NOMO-1 treated with DMSO at 0.1 percent for 48 hours (cell line): ENCODE data around the gene HAPSTR1.
"Not testable (repeated sequence)": the region's sequence is repeated elsewhere in the genome, so short reads cannot be mapped to it uniquely, and the experiment has no call there.

Source experiments
- DNase-seq: peaks from one replicate; lab custom pipeline; 2025; ENCODE audit not compliant: unreplicated experiment; lab: John Stamatoyannopoulos, UW

The HAPSTR1 gene

GRCh38 chr16:9090960-9091866 is at the start of gene HAPSTR1:
TSS of gene HAPSTR1 (plus strand) at chr16:9091644. CDS start at chr16:9092045, 401 bp downstream.
- peak; percentile 100 for DNase-seq

DNA sequence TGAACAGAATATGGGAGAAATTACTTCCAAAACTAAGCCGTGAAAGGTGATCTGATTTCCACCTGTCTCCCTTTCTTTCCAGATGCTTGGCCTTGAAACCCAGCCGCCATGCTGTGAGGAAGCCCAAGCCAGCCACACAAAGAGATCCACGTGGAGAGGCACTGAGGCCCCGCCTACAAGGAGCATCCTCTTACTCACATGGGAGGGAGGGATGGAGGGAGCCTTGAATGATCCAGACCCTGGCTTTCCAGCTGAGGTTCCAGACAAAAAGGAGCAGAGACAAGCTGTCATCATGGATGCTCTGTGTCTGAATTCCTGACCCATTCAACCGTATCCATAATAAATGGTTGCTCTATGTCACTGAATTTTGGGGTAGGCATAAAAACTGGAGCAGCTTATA is 48.9 kb upstream of the HAPSTR1 start:
- no peak for DNase-seq

DNA sequence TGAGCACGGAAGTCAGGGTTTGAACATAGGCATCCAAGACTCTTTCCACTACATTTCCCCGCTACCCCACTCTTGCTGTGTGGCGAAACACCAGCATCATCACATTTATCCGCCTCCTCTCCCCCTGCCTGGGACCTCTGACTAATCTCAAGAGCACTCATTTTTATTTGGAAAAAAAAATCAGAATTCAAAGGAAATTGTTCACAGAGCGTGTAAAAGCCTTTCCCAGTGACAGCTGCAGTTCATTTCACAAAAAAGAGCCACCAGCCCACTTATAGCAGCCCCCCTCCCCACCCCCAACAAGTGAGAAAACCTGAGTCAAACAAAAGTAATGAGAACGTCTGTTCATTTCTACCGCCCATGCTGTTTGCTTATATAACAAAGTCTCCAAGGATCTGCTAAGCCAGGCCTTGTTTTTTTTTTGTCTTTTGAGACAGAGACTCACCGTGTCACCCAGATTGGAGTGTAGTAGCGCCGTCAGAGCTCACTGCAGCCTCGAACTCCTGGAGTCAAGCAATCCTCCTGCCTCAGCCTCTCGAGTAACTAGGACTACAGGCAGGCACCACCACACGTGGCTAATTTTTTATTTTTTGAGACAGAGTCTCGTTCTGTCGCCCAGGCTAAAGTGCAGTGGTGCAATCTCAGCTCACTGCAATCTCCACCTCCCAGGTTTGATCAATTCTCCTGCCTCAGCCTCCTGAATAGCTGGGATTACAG is 48.3 kb upstream of the HAPSTR1 start:
- DNase-seq = no peak

DNA sequence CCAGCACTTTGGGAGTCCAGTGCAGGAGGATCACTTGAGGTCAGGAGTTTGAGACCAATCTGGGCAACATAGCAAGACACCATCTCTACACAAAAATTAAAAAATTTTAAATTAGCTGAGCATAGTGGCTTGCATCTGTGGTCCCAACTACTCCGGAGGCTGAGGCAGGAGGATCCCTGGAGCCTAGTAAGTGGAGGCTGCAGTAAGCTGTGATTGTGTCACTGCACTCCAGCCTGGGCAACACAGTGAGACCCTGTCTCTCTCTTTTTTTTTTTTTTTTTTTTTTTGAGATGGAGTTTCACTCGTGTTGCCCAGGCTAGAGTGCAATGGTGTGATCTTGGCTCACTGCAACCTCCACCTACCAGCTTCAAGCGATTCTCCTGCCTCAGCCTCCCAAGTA is 45.9 kb upstream of the HAPSTR1 start:
- DNase-seq = not testable (repeated sequence)

- DNase-seq = no peak
These were observed 44.8 kb upstream of the HAPSTR1 start for GRCh38 chr16:9046667-9047055.

DNA sequence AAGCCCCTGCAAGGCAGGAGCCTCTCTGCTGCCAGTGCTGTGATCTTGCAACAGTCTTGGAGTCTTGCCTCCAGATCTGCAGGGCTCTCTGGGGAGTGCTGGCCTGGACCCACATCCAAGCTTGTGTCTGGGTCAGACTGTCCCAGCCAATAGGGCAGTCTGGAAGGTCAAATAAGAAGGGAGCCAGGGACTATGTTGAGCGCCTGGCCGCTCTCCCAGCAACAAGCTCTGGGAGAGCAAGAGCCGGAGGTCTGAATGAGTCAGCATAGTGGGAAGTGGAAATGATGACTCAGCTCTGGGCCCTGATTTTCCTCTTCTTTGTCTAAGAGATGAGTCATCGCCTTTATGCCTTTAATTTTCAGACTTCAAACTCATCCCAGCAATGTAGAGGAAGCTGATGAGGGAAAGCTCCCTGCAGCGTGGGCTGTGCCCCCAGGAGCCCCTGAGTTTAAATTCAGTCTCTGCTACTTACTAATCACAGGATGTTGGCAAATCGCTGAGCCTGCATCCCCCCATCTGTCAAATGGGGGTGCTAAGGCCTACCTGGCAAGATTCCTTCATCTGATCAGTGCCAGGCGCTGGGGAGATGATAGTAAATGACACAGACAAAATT is 43.6 kb upstream of the HAPSTR1 start:
- peak; percentile 90 for DNase-seq

DNA sequence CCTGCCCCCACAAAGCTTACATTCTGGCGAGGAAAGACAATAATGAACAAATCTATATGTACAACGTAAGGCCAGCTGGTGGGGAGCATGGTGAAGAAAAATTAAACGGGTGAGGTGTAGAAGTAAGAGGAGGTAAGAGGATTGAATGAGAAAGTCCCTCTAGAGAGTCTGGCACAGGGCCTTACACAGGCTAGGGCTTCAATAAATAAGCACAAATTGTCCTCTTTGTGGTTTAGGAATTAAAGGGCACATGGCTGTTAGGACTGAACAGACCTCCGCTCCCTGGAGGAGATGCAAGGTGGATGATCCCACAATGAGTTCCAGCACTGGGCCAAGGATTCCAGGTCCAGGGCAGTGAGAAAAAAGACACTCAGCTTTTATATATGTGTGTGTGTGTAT is 43.1 kb upstream of the HAPSTR1 start:
- DNase-seq = no peak

- no peak for DNase-seq
These were observed 42.2 kb upstream of the HAPSTR1 start for GRCh38 chr16:9049241-9049640.

- DNase-seq = peak; percentile 10
These were observed 41.2 kb upstream of the HAPSTR1 start for GRCh38 chr16:9050102-9050830.

- no peak for DNase-seq
These were observed 38.3 kb upstream of the HAPSTR1 start for GRCh38 chr16:9053006-9053601.

- no peak for DNase-seq
These were observed 37.0 kb upstream of the HAPSTR1 start for GRCh38 chr16:9054460-9054859.

- no peak for DNase-seq
These were observed 36.3 kb upstream of the HAPSTR1 start for GRCh38 chr16:9055115-9055514.

- DNase-seq = no peak
These were observed 35.8 kb upstream of the HAPSTR1 start for GRCh38 chr16:9055661-9056060.

GRCh38 chr16:9056061-9056460 is 35.4 kb upstream of the HAPSTR1 start:
- DNase-seq = no peak

GRCh38 chr16:9058211-9058610 is 33.2 kb upstream of the HAPSTR1 start:
- DNase-seq = no peak

- DNase-seq = no peak
These were observed 31.2 kb upstream of the HAPSTR1 start for GRCh38 chr16:9060225-9060624.

- DNase-seq = peak; percentile 91
These were observed 30.1 kb upstream of the HAPSTR1 start for GRCh38 chr16:9061358-9061813.

DNA sequence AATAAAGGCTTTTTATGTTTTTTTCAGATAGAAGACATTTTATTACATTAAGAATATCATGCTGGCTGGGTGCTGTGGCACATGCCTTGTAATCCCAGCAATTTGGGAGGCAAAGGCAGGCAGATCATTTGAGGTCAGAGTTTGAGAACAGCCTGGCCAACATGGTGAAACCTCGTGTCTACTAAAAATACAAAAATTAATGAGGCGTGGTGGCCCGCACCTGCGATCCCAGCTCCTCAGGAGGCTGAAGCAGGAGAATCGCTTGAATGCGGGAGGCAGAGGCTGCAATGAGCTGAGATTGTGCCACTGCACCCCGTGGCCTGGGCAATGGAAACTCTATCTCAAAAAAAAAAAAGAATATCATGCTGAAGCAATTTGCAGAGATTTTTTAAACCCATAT is 29.1 kb upstream of the HAPSTR1 start:
- DNase-seq = no peak

- no peak for DNase-seq
These were observed 26.4 kb upstream of the HAPSTR1 start for GRCh38 chr16:9065077-9065476.

- no peak for DNase-seq
These were observed 22.6 kb upstream of the HAPSTR1 start for GRCh38 chr16:9068886-9069285.

DNA sequence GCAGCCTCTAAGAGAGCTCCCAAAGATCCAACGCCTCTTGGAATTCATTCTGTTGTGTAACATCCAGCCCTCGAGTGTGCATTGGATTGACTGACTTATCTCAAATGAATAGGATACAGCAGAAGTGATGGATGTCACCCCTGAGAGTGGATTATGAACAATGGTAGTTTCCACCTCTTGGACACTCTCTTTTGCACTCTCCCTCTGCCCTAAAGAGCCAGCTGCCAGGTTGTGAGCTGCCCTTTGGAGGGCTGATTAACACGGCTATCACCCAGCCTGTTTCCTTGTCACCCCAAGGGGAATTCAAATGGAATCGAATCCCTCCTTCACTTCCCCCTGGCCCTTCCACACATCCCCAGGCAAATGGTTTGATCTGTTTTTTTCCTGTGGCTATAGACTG is 21.2 kb upstream of the HAPSTR1 start:
- DNase-seq = no peak
